HEK293 (cell line): ENCODE measurements around the gene LPCAT1.

Experiments
- CTCF ChIP-seq: fragments of 450-650 bp; formaldehyde crosslinking; IDR thresholded peaks from 2 replicates; pipeline ENCODE4 v1.5.1; 2016; ENCODE audit warnings: missing biosample characterization, missing genetic modification characterization
- SETDB1 ChIP-seq: IDR thresholded peaks from one replicate; pipeline ENCODE4 v1.6.1; 2017; ENCODE audit warnings: mild to moderate bottlenecking, low read length, moderate library complexity, mixed read lengths; ENCODE audit not compliant: insufficient read length
- ZBTB8A ChIP-seq: fragments of 450-650 bp; formaldehyde crosslinking; IDR thresholded peaks from 2 replicates; pipeline ENCODE4 v1.5.1; 2016; ENCODE audit warnings: missing biosample characterization, missing genetic modification characterization
- ZFP41 ChIP-seq: fragments of 450-650 bp; formaldehyde crosslinking; IDR thresholded peaks from 2 replicates; pipeline ENCODE4 v1.5.1; 2016; ENCODE audit warnings: missing biosample characterization, missing genetic modification characterization, borderline replicate concordance
- ZNF184 ChIP-seq: fragments of 450-650 bp; IDR thresholded peaks from 2 replicates; pipeline ENCODE4 v1.5.1; 2018; ENCODE audit warnings: missing biosample characterization, mild to moderate bottlenecking, missing genetic modification characterization
- ZNF416 ChIP-seq: fragments of 450-650 bp; formaldehyde crosslinking; IDR thresholded peaks from 2 replicates; pipeline ENCODE4 v1.5.1; 2016; ENCODE audit warnings: missing biosample characterization, missing genetic modification characterization
- ZNF510 ChIP-seq: fragments of 450-650 bp; formaldehyde crosslinking; IDR thresholded peaks from 2 replicates; pipeline ENCODE4 v1.5.1; 2018; ENCODE audit warnings: mild to moderate bottlenecking, missing genetic modification characterization, missing biosample characterization; ENCODE audit not compliant: insufficient replicate concordance
- ZNF768 ChIP-seq: fragments of 450-650 bp; formaldehyde crosslinking; IDR thresholded peaks from 2 replicates; pipeline ENCODE4 v1.5.1; 2018; ENCODE audit warnings: missing biosample characterization, mild to moderate bottlenecking, missing genetic modification characterization
- ZXDB ChIP-seq: fragments of 450-650 bp; formaldehyde crosslinking; IDR thresholded peaks from 2 replicates; pipeline ENCODE4 v1.5.1; 2016; ENCODE audit warnings: missing biosample characterization, missing genetic modification characterization

GRCh38 chr5:1545805-1546355, 22.1 kb upstream of the LPCAT1 start:
- TF ChIP-seq ZNF510 (tag by site-specific recombination) (no peak), ZNF184 (tag by site-specific recombination) (no peak), ZNF768 (tag by site-specific recombination) (no peak), ZFP41 (tag by site-specific recombination) (no peak), ZXDB (tag by site-specific recombination) (no peak), ZBTB8A (tag by site-specific recombination) (no peak), SETDB1 (no peak), ZNF416 (tag by site-specific recombination) (no peak), CTCF (tag by site-specific recombination) (no peak)
